Pulmonary artery endothelial cell (primary cell): Measurements from ENCODE around the gene GIMAP5. TPM values are rescaled to one million over a fixed set of nuclear protein-coding genes. Genes with fewer than 3 reads are reported as not detected.

Source experiments
- DNase-seq: peaks from one replicate; pipeline ENCODE4 v3.0.0-alpha.2; 2011; ENCODE audit warnings: low read depth, low spot score
- total RNA-seq: library from RNA; depleted of rRNA; stranded (reverse); fragments of >200 nt; gene quantifications from 2 replicates; pipeline ENCODE4 v1.2.3, GENCODE V29; 2014

GIMAP5 gene
- total RNA-seq: 2.1 and 4.4 TPM in 2 replicates

DNA sequence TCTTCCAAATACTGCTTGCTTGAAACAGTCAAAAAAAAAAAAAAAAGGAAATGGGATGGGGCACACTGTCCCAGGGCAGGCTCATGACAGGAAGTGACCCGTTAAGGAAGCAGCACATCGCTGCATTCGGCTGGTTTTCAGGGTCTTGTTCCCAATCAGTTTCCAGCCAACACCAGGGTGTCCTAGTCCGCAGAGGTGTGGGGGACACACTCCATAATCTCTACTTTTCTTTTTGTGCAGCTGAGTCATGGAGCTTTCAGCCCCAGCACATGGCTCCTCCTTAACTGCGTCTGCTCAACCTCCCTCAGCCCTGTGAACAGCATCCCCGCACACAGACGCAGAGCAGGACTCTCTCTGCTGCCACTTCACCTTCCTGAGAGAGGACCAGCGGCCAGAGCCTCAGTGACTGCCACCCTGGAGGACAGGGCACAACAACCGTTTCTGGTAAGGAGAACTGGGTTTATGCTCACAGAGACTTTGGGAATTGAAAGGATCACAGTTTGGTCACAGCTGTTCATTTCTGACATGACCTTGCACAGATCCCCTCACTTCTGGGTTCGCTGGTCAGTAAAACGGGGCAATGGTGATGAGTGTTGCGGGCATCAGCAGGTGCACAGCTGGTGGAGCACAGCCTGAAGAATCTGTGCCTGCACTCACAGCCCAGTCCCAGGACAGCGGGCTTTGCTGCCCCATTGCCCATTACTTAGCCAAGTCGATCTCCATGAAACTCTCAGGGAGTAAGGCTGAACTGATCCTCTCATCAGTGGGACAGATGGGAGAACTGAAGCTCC is at the start of gene GIMAP5:
TSS of gene GIMAP5 (plus strand) at position 154 of the 791 bp plus-strand sequence. CDS start 3,467 bp downstream, outside the sequence.
- DNase-seq: no peak

DNA sequence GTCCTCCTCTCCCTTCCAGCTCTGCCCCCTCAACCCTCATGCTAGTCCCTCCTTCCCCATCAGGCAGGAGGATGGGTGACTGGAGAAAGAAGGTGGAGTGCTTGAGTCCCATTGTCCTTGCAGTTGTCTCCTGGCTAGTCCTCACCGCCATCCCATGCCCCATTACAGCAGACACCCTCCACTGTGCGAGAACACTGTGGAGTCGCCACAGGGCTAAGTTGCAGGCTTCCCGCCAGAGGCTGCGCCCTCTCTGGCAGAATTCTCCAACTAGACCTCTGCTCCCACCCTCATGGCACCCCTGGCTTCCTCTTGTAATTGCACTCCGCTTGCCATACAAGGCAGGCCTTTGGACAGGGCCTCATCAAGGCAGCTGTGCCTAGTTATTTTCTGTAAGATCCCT is 48.6 kb upstream of the GIMAP5 start:
- DNase-seq: no peak

- no peak for DNase-seq
Observed at GRCh38 chr7:150695654-150696053, 41.6 kb upstream of the GIMAP5 start.

- DNase-seq: no peak
Observed at GRCh38 chr7:150703209-150703608, 34.0 kb upstream of the GIMAP5 start.

- DNase-seq: no peak
Observed at GRCh38 chr7:150715293-150715692, 21.9 kb upstream of the GIMAP5 start.

DNA sequence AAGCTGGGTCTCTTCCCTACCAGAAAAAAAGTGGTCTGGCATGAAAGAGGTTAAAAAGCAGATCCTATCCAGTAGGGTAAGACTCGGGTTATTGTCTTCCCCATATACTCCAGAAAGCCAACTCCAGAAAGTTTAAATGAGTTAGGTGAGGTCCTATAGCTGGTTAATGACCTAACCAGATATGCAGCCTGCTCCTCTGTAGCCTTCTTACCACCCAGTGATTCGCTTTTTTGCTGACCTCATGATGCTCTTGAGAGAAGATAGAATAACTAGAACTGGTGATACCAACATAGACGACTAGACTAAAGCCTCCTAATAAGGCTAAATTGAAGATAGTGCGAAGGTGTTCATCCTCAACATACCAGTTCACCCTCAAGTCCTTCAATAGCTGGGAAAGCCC is 21.5 kb upstream of the GIMAP5 start:
- no peak for DNase-seq

GRCh38 chr7:150716368-150716767 is 20.9 kb upstream of the GIMAP5 start, which contains the start of gene GIMAP1:
Gene GIMAP1 (plus strand): TSS chr7:150716613. CDS start chr7:150719048, 2,435 bp downstream.
- peak; percentile 69 for DNase-seq

GRCh38 chr7:150716939-150717338 is 20.3 kb upstream of the GIMAP5 start:
- no peak for DNase-seq

- no peak for DNase-seq
Observed at GRCh38 chr7:150717814-150718420, 19.3 kb upstream of the GIMAP5 start.

DNA sequence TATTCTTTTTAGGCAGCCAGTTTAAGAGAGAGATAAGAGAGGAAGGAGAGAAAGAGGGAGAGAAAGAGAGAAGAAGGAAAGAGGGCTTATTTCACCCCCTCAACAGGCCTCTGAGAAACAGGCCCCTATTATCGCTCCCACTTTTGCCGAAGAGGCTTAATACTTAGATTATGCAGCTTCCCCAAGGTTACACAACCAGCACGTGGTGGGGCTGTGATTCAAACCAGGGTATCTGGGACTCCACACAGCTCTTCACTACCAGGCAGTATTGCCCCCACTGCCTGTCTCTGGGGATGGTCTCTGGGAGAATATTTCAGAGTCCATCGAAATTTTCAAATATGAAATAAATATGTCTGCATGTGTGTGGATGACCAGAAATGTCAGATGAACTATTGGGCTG is 17.8 kb upstream of the GIMAP5 start:
- DNase-seq: no peak

DNA sequence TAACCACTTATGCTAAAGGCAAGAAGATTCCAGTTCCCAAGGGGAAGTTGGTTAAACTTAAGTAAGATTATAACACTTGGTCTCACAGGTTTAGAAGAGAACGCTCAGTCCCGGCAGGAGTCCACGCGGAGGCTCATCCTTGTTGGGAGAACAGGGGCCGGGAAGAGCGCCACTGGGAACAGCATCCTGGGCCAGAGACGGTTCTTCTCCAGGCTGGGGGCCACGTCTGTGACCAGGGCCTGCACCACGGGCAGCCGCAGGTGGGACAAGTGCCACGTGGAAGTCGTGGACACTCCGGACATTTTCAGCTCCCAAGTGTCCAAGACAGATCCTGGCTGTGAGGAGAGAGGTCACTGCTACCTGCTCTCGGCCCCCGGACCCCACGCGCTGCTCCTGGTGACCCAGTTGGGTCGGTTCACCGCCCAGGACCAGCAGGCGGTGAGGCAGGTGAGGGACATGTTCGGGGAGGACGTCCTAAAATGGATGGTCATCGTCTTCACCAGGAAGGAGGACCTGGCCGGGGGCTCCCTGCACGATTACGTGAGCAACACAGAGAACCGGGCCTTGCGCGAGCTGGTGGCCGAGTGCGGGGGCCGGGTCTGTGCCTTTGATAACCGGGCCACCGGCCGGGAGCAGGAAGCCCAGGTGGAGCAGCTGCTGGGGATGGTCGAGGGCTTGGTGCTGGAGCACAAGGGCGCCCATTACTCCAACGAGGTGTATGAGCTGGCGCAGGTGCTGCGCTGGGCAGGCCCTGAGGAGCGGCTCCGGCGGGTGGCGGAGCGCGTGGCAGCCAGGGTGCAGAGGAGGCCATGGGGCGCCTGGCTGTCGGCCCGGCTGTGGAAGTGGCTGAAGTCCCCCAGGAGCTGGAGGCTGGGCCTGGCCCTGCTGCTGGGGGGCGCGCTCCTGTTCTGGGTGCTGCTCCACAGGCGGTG is 17.0 kb upstream of the GIMAP5 start:
- no peak for DNase-seq

DNA sequence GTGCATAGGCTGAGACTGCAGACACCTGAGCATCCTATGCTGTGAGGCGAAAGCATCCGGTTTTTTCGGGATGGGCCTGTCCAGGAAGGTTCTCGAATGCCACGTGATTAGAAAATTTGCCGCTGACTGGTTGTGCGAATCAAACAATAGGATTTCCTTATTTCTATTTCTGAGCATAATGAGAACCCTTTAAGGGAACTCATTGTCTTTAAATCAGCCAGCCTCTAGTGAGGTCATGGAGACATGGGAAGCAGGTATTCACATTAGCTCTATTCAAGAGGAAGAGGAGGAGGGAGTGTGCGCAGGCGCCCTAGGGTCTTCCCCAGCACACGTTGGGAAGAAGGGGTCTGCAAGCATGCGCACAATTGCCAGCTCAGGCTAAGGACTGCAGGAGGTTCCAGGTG is 15.2 kb upstream of the GIMAP5 start:
- DNase-seq: no peak

GRCh38 chr7:150722431-150722931 is 14.7 kb upstream of the GIMAP5 start:
- peak; percentile 36 for DNase-seq

DNA sequence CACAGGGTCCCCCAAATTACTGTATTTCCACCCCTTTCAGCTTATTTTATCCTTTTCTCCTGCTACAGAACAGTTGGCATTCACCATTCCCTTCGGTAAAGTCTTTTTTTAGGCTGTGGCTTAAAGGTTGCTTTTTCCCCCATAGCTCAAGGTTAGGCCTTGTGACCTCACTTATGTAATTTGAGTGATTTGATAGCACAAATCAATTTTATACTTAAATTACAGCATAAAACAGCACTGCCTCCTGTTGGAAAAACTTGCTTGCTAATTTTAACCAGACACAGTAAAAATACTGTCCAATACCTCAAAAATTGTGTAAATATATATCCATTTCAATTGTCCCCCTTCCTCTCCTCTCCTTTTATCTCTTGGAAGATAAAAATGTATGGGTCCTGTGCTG is 13.8 kb upstream of the GIMAP5 start:
- no peak for DNase-seq

DNA sequence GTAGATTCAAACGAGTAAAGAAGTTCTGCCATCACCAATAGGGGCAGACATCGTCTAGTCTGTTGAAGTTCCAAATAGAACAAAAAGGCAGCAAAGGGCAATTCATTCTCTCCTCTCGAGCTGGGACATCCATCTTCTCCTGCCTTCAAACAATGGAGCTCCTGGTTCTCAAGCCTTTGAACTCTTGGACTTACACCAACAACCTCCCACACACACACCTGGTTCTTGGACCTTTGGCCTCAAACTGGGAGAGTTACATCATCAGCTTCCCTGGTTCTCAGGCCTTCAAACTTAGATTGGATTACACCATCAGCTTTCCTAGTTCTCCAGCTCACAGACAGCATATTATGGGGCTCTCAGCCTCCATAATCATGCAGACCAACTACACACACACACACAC is 9.8 kb upstream of the GIMAP5 start:
- no peak for DNase-seq

DNA sequence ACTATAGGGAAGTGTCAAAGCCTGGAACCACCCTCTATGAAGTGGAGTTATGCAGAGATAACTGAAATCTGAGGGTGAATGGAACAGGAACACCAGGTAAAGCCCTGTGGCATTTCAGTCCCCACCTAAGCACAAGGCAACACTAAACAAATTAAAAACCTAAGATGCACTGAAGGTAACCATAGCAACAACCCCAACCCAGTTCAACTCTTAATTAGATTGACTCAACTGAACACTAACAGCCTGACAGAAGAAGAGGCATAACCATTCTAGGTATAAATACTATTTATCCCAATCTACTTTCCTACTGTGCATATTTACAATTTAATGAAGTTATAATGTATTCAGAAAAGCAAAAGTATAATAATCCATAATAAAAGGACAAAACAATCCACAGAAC is 9.2 kb upstream of the GIMAP5 start:
- no peak for DNase-seq

GRCh38 chr7:150728609-150729008 is 8.6 kb upstream of the GIMAP5 start:
- DNase-seq: no peak

- no peak for DNase-seq
Observed at GRCh38 chr7:150731916-150732315, 5.3 kb upstream of the GIMAP5 start.

GRCh38 chr7:150732786-150733481 is 4.3 kb upstream of the GIMAP5 start:
- DNase-seq: no peak

- no peak for DNase-seq
Observed at GRCh38 chr7:150733482-150734095, 3.6 kb upstream of the GIMAP5 start.

DNA sequence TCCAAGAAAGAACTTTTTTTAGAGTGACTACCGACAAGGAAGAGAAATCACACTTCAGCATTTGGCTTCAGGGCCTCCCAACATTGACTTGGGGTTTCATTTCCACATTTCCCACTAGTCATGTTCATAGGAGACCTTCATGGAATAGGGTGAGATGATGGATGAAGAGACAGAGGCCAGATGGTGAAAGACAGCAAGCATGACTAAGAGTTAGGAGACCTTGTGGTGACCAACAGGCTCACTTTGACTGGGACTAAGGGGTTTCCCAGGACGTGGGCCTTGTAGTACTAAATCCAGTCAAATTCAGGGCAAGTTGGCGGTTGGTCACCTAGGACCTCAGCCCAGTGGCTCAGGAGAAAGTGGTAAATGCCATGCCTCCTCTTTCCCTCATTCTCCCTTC is 3.0 kb upstream of the GIMAP5 start:
- no peak for DNase-seq
